ENCODE results near the gene CST11. TPM values are rescaled to one million over a fixed set of nuclear protein-coding genes. Genes with fewer than 3 reads are reported as not detected.
"Not testable (repeated sequence)": the region's sequence is repeated elsewhere in the genome, so short reads cannot be mapped to it uniquely, and the experiment has no call there.

The CST11 gene
- total RNA-seq, 1 donor: not detected

DNA sequence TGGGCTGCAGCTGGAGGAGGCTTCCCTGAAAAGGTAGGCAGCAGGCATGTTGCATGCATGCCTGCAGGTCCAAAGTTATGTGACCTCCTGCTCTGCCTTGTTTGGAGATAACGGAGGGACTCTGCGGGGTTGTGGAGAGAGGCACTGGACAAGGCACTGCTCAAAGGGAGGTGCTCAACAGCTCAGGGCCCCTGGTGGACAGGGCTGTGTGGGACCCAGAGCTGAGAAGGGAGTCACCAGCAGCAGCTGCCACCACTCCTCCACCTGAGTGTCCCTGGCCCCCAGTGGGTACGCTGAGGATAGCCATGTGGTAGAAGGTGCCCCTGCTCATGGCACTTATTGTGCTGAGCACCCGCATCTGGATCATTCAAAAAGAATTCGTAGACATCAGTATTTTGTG, 22.7 kb upstream of the CST11 start:
- DNase-seq (ENCODE audit: low read depth): no peak
- no peak for TF ChIP-seq CTCF (IDR thresholded peaks at IDR 0.05; ENCODE audit: insufficient read depth, low read length)
- no peak overlapping the region for H3K4me3 ChIP-seq (ENCODE audit: low read depth, low read length)

- not testable (repeated sequence) for H3K4me3 ChIP-seq (ENCODE audit: low read depth, low read length); DNase-seq (ENCODE audit: low read depth)
These were observed 20.6 kb upstream of the CST11 start for GRCh38 chr20:23473293-23473692.

DNA sequence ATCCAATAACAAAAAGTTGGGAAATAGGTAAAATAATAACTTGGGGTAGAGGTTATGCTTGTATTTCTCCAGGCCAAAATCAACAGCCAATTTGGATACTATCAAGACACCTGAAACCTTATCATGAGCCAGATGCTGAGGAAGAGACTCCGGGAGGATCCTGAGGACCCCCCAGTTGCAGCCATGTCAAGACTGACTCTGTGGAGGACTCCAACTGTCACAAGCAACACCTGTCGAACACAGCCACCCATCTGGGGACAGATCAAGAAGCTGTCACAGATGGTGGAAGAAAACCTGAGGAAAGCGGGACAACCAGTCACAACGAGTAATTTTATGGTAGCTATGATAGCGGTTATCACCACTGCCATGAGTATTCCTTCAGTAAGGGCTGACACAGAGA, 19.6 kb upstream of the CST11 start:
- not testable (repeated sequence) for DNase-seq (ENCODE audit: low read depth); H3K4me3 ChIP-seq (ENCODE audit: low read depth, low read length)

- not testable (repeated sequence) for DNase-seq (ENCODE audit: low read depth); H3K4me3 ChIP-seq (ENCODE audit: low read depth, low read length)
These were observed 14.3 kb upstream of the CST11 start for GRCh38 chr20:23466961-23467360.

DNA sequence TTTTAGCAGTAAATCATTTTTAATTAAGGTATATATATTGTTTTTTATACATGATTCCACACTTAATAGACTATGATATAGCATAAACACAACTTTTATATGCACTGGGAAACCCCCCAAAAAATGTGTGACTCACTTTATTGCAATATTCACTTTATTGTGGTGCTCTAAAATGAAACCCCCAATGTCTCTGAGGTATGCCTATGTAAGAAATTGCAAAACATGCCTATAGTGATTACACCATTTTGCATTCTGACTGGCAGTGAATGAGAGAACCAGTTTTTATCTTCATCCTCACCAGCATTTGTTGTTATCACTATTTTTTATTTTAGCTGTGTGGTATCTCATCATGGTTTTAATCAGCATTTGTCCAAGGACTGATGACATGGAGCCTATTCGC, 8.5 kb upstream of the CST11 start:
- no peak for TF ChIP-seq CTCF (IDR thresholded peaks at IDR 0.05; ENCODE audit: insufficient read depth, low read length)
- no peak overlapping the region for H3K4me3 ChIP-seq (ENCODE audit: low read depth, low read length)
- no peak for DNase-seq (ENCODE audit: low read depth)

GRCh38 chr20:23459461-23460150, 6.9 kb upstream of the CST11 start:
- DNase-seq (ENCODE audit: low read depth): no peak
- TF ChIP-seq CTCF (IDR thresholded peaks at IDR 0.05; ENCODE audit: insufficient read depth, low read length): no peak
- no peak overlapping the region for H3K4me3 ChIP-seq (ENCODE audit: low read depth, low read length)

DNA sequence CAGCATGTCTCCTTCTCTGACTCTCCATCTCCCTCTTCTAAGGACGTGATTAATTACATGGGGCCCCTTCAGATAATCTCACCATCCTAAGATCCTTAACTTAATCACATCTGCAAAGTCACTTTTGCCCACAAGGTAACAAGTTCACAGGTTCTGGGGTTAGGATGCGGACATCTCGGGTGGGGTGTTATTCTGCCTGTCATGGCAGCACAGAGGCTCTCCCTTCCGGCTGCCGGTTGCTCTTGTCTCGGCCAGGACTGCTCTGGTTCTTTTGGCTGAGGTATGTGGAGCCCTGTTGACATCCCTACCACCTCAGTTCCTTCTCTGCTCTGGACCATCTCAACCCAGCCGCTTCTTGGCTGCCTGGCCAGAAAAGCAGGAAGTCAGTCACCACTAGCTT, 4.2 kb upstream of the CST11 start:
- no peak for TF ChIP-seq CTCF (IDR thresholded peaks at IDR 0.05; ENCODE audit: insufficient read depth, low read length)
- no peak for DNase-seq (ENCODE audit: low read depth)
- H3K4me3 ChIP-seq (ENCODE audit: low read depth, low read length): no peak overlapping the region

DNA sequence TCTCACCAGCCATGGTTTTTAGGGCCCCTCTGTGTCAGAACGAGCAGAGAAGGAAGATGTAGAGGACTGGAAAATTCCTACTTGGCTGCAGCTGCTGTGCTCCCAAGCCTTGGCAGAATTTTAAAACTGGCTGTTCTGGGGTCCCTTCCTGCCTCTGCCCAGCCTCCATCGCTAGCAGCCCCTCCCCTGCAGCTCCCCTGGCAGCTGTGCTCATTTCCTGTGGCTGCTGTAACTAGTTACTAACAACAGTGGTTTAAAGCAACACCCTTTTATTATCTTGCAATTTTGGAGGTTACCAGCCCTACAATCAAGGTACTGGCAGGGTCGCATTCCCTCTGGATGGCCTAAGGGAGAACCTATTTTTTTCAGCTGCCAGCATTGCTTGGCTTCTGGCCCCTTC, 3.7 kb upstream of the CST11 start:
- no peak for TF ChIP-seq CTCF (IDR thresholded peaks at IDR 0.05; ENCODE audit: insufficient read depth, low read length)
- no peak overlapping the region for H3K4me3 ChIP-seq (ENCODE audit: low read depth, low read length)
- no peak for DNase-seq (ENCODE audit: low read depth)
